ENCODE measurements around the gene CAT. TPM values are rescaled to one million over a fixed set of nuclear protein-coding genes. Genes with fewer than 3 reads are reported as not detected.
A peak's percentile ranks its signal among the peaks of the same experiment; 100 is the strongest.

Gene CAT
- polyA plus RNA-seq, 3 donors = 122 to 432 (median 429) TPM

DNA sequence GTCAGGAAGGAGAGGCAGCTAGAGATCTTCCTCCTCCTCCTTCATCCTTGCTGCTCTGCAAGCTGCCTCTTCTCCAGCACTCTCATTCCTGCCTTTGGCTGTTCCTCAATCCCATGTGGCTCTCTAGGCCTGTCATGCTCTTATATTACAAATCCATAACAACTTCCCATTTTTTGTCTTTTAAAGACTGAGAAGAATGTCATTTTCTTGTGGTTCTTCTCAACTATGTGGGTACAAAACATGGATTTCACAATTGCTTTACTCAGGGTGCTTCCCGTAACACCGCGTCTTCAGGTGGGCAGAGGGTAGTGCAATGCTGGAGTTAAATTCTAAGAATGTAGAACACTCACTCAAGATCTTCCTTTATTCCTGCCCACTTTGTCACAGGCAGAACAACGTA, 6.8 kb upstream of the CAT start:
- WGBS (ENCODE audit: insufficient coverage) = no CpG with 5 or more reads among the region's 4 CpGs

DNA sequence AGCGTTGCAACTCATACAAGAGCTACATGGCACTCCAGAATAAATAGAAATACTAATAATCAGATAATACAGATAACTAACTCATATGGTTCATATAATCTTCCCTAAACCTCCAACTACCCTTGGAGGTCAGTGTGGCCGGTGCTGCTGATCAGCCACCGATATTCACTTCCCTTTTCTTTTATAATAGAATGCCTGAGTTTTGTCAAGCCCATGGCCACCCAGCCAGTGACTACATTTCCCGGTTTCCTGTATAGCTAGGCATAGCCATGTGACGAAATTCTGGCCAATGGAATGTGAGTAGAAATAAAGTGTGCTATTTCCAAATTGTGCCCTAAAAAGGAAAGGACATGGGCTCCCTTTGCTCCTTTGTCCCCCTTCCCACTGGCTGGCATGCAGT, 5.9 kb upstream of the CAT start:
- WGBS (ENCODE audit: insufficient coverage) = 0% methylated on average over 4 of the region's 5 CpGs
- H3K36me3 ChIP-seq (replicated peaks in 1 of 2; ENCODE audit: control insufficient read depth in 1 of 2, insufficient read depth in 2 of 2, low read length in 2 of 2) = no peaks in the 10 kb centered on the region
- peaks cover 54 to 63% of the 10 kb centered on the region in 2 donors for H3K4me1 ChIP-seq (ENCODE audit: control insufficient read depth in 1 of 2, insufficient read depth in 2 of 2, low read length in 2 of 2)
- Mint-ChIP-seq H3K9me3 (no peaks in the 10 kb centered on the region), H3K36me3 (no peaks in the 10 kb centered on the region), H3K27ac (peak overlapping the region in 6 of 7 donors; percentile 19 to 89 (median 68)), H3K4me1 (peaks cover 55% of the 10 kb centered on the region), H3K4me3 (no peak overlapping the region), H3K27me3 (ENCODE audit: low read depth in 3 of 3) (peaks cover 0 to 4% (median 0%) of the 10 kb centered on the region in 3 donors)
- H3K27ac ChIP-seq (ENCODE audit: low read depth in 1 of 2, low read length in 2 of 2) = peak overlapping the region in 1 of 2 donors; percentile 68
- peak; percentile 27 to 70 (median 60) for DNase-seq
- TF ChIP-seq, protein P1, sequence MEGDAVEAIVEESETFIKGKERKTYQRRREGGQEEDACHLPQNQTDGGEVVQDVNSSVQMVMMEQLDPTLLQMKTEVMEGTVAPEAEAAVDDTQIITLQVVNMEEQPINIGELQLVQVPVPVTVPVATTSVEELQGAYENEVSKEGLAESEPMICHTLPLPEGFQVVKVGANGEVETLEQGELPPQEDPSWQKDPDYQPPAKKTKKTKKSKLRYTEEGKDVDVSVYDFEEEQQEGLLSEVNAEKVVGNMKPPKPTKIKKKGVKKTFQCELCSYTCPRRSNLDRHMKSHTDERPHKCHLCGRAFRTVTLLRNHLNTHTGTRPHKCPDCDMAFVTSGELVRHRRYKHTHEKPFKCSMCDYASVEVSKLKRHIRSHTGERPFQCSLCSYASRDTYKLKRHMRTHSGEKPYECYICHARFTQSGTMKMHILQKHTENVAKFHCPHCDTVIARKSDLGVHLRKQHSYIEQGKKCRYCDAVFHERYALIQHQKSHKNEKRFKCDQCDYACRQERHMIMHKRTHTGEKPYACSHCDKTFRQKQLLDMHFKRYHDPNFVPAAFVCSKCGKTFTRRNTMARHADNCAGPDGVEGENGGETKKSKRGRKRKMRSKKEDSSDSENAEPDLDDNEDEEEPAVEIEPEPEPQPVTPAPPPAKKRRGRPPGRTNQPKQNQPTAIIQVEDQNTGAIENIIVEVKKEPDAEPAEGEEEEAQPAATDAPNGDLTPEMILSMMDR (IDR thresholded peaks at IDR 0.05) = no peak
- intact Hi-C loops (cut with micrococcal nuclease) = loop anchor here in 1 of 2 donors (5.0 kb wide), 1 partner anchor 61 kb away; no protein-coding TSS in a partner anchor
- H3K9ac ChIP-seq (ENCODE audit: insufficient read depth, low read length, poor library complexity, severe bottlenecking) = no peak overlapping the region
- no peaks in the 10 kb centered on the region for H3K27me3 ChIP-seq (ENCODE audit: control insufficient read depth in 2 of 2, insufficient read depth in 2 of 2, low read length in 2 of 2)
- H3K79me2 ChIP-seq (ENCODE audit: insufficient read depth, low read length) = peaks cover 11% of the 10 kb centered on the region
- no peak overlapping the region for H3K4me3 ChIP-seq (replicated peaks in 1 of 3; ENCODE audit: low read depth in 2 of 3, low read length in 3 of 3)
- no peaks in the 10 kb centered on the region for H3K9me3 ChIP-seq (replicated peaks in 1 of 2; ENCODE audit: control insufficient read depth in 1 of 2, insufficient read depth in 1 of 2, low read length in 2 of 2)
- H3K4me2 ChIP-seq (replicated peaks; ENCODE audit: extremely low read depth, low read length, poor library complexity, severe bottlenecking) = no peak overlapping the region
- no peak overlapping the region for H2AFZ ChIP-seq (ENCODE audit: insufficient read depth, low read depth, low read length, poor library complexity, severe bottlenecking)
- no peaks in the 10 kb centered on the region for H4K20me1 ChIP-seq (ENCODE audit: insufficient read depth, low read length)

More for the DNA sequence above, 6.8 kb upstream of the CAT start:
- peaks cover 63 to 66% of the 10 kb centered on the region in 2 donors for H3K4me1 ChIP-seq (ENCODE audit: control insufficient read depth in 1 of 2, insufficient read depth in 2 of 2, low read length in 2 of 2)
- H3K4me2 ChIP-seq (replicated peaks; ENCODE audit: extremely low read depth, low read length, poor library complexity, severe bottlenecking) = no peak overlapping the region
- H3K27me3 ChIP-seq (ENCODE audit: control insufficient read depth in 2 of 2, insufficient read depth in 2 of 2, low read length in 2 of 2) = no peaks in the 10 kb centered on the region
- peaks cover 59% of the 10 kb centered on the region for H3K4me1 Mint-ChIP-seq
- intact Hi-C loops (cut with micrococcal nuclease) = loop anchor here in 1 of 2 donors (5.0 kb wide), 1 partner anchor 60 kb away; no protein-coding TSS in a partner anchor
- no peaks in the 10 kb centered on the region for H4K20me1 ChIP-seq (ENCODE audit: insufficient read depth, low read length)
- no peaks in the 10 kb centered on the region for H3K36me3 Mint-ChIP-seq
- no peak overlapping the region for H2AFZ ChIP-seq (ENCODE audit: insufficient read depth, low read depth, low read length, poor library complexity, severe bottlenecking)
- no peak overlapping the region for H3K9ac ChIP-seq (ENCODE audit: insufficient read depth, low read length, poor library complexity, severe bottlenecking)
- no peak overlapping the region for H3K4me3 Mint-ChIP-seq
- peaks cover 0 to 4% (median 0%) of the 10 kb centered on the region in 3 donors for H3K27me3 Mint-ChIP-seq (ENCODE audit: low read depth in 3 of 3)
- peaks cover 2% of the 10 kb centered on the region for H3K79me2 ChIP-seq (ENCODE audit: insufficient read depth, low read length)
- peak overlapping the region in 1 of 2 donors; percentile 68 for H3K27ac ChIP-seq (ENCODE audit: low read depth in 1 of 2, low read length in 2 of 2)
- H3K4me3 ChIP-seq (replicated peaks in 1 of 3; ENCODE audit: low read depth in 2 of 3, low read length in 3 of 3) = no peak overlapping the region
- H3K36me3 ChIP-seq (replicated peaks in 1 of 2; ENCODE audit: control insufficient read depth in 1 of 2, insufficient read depth in 2 of 2, low read length in 2 of 2) = no peaks in the 10 kb centered on the region
- TF ChIP-seq, protein P1 (IDR thresholded peaks at IDR 0.05) = no peak
- DNase-seq = peak; percentile 43 to 73 (median 73)
- H3K9me3 ChIP-seq (replicated peaks in 1 of 2; ENCODE audit: control insufficient read depth in 1 of 2, insufficient read depth in 1 of 2, low read length in 2 of 2) = no peaks in the 10 kb centered on the region
- H3K27ac Mint-ChIP-seq = peak overlapping the region; percentile 68 to 89 (median 81)
- no peaks in the 10 kb centered on the region for H3K9me3 Mint-ChIP-seq
